ENCODE measurements around the gene NPRL2.

Gene NPRL2

DNA sequence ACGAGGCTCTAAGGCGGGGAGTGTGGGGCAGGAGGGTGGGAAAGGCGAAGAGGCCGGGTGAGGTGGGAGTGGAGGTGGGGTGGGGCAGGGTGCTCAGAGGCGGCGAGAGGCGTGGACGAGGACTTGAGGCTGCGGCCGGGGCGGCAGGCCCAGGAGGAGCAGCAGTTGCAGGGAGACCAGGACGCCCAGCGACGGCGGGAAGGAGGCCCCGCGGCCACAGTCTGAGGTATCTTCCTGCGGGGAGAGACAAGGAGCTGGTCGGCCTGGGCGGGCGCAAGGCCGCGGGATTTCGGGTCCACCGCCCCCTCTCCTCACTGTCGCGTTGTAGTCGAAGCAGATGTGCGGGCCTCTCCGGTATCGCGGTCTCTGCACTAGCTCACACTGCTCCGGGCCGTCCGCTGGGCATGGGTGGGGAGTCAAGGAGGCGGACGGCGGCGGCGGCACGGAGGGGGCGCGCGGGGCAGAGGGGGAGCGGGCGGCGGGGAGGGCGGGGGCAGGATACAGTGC, 14.1 kb upstream of the NPRL2 start:
- DNase-seq (ENCODE audit: extremely low read depth, insufficient read length): no peak
- peak overlapping the region; percentile 61 for H3K4me3 ChIP-seq (replicated peaks; ENCODE audit: low read depth, low read length)

GRCh38 chr3:50359760-50360110, 9.2 kb upstream of the NPRL2 start:
- no peaks in the 10 kb centered on the region for H3K27me3 ChIP-seq (replicated peaks; ENCODE audit: control insufficient read depth, insufficient read depth, low read length)
- no peak for DNase-seq (ENCODE audit: extremely low read depth, insufficient read length)
- H3K4me3 ChIP-seq (replicated peaks; ENCODE audit: low read depth, low read length): peak overlapping the region; percentile 57
- TF ChIP-seq, protein P1, sequence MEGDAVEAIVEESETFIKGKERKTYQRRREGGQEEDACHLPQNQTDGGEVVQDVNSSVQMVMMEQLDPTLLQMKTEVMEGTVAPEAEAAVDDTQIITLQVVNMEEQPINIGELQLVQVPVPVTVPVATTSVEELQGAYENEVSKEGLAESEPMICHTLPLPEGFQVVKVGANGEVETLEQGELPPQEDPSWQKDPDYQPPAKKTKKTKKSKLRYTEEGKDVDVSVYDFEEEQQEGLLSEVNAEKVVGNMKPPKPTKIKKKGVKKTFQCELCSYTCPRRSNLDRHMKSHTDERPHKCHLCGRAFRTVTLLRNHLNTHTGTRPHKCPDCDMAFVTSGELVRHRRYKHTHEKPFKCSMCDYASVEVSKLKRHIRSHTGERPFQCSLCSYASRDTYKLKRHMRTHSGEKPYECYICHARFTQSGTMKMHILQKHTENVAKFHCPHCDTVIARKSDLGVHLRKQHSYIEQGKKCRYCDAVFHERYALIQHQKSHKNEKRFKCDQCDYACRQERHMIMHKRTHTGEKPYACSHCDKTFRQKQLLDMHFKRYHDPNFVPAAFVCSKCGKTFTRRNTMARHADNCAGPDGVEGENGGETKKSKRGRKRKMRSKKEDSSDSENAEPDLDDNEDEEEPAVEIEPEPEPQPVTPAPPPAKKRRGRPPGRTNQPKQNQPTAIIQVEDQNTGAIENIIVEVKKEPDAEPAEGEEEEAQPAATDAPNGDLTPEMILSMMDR (IDR thresholded peaks at IDR 0.05; ENCODE audit: insufficient read depth, low read length, poor library complexity, severe bottlenecking): no peak
- peaks cover 14% of the 10 kb centered on the region for H3K36me3 ChIP-seq (ENCODE audit: control insufficient read depth, insufficient read depth, low read length)

More for the DNA sequence above, 14.1 kb upstream of the NPRL2 start:
- TF ChIP-seq, protein P1 (IDR thresholded peaks at IDR 0.05; ENCODE audit: insufficient read depth, low read length, poor library complexity, severe bottlenecking): no peak
- Histone ChIP-seq H3K27me3 (replicated peaks; ENCODE audit: control insufficient read depth, insufficient read depth, low read length) (peaks cover 2% of the 10 kb centered on the region), H3K36me3 (ENCODE audit: control insufficient read depth, insufficient read depth, low read length) (no peaks in the 10 kb centered on the region)

DNA sequence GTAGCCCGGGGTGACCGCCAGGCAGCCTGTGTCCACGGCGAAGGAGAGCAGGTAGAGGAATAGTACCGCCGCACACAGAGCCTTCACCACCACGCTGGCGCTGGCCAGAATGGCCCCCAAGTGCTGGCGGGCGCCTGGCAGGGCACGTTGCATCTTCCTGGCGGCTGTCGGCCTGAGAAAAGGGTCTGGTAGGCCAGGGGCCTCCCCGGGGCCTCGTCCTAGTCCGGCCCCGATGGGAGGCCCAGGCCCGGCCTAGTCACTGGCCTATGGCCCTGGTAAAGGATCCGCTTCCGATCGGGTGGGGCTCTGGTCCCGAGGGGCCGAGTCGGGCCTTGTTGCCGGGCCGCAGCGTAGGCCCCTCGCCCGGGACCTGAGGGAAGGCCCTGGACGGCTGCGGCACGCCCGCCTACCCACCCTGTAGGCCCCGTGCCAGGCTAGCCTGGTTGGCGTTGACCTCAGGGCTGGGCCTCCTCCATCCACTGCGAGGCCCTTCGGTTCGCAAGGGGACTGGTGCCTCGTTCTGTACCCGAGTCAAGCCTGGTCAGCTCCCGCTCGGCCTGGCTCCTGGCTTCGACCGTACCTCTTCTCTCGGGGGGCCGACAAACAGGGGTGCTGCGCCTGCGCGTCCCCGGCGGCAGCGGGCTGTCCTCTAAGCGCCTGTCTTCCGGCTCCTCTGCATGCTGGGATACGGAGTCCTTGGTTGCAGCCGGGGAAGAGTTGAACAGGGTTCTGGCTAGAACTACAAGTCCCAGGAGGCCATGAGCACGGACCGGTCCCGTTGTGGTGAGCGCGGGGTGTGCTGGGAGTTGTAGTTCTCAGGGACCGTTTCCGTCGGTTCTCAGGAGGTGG, 8.6 kb upstream of the NPRL2 start, which contains the start of gene TMEM115:
Gene TMEM115, minus strand, starts transcription at position 611 of the 849 bp plus-strand sequence. Its CDS starts 458 bp downstream, at position 153.
- Histone ChIP-seq H3K27me3 (replicated peaks; ENCODE audit: control insufficient read depth, insufficient read depth, low read length) (no peaks in the 10 kb centered on the region), H3K36me3 (ENCODE audit: control insufficient read depth, insufficient read depth, low read length) (peaks cover 20% of the 10 kb centered on the region), H3K4me3 (replicated peaks; ENCODE audit: low read depth, low read length) (peak within 1 kb of the TSS; percentile 82)
- DNase-seq (ENCODE audit: extremely low read depth, insufficient read length): peak; percentile 94
- TF ChIP-seq, protein P1 (IDR thresholded peaks at IDR 0.05; ENCODE audit: insufficient read depth, low read length, poor library complexity, severe bottlenecking): no peak

GRCh38 chr3:50358355-50358910, 7.9 kb upstream of the NPRL2 start:
- Histone ChIP-seq H3K36me3 (ENCODE audit: control insufficient read depth, insufficient read depth, low read length) (peaks cover 25% of the 10 kb centered on the region), H3K27me3 (replicated peaks; ENCODE audit: control insufficient read depth, insufficient read depth, low read length) (no peaks in the 10 kb centered on the region), H3K4me3 (replicated peaks; ENCODE audit: low read depth, low read length) (peak overlapping the region; percentile 82)
- DNase-seq (ENCODE audit: extremely low read depth, insufficient read length): no peak
- TF ChIP-seq, protein P1 (IDR thresholded peaks at IDR 0.05; ENCODE audit: insufficient read depth, low read length, poor library complexity, severe bottlenecking): no peak

DNA sequence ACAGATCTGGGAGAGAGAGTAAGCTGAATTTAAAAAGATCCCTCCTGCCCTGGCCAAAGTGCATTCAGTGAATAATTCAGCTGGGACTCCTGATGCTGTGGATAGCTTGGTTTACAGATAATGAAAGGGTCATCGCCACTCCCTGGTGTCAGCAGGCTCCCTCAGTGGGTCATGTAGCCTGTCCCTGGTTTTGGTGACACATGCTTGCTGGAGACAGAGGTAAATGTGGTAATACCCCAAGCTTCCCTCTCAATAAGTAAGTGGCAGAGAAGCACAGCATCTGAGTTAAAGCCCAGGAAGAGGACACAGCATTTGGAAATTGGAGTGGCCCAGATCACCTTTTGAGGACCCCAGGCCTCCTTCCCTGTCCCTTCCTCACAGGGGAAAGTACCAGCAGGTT, 6.9 kb upstream of the NPRL2 start:
- TF ChIP-seq, protein P1 (IDR thresholded peaks at IDR 0.05; ENCODE audit: insufficient read depth, low read length, poor library complexity, severe bottlenecking): no peak
- Histone ChIP-seq H3K4me3 (replicated peaks; ENCODE audit: low read depth, low read length) (peak overlapping the region; percentile 82), H3K27me3 (replicated peaks; ENCODE audit: control insufficient read depth, insufficient read depth, low read length) (no peaks in the 10 kb centered on the region), H3K36me3 (ENCODE audit: control insufficient read depth, insufficient read depth, low read length) (peaks cover 29% of the 10 kb centered on the region)
- no peak for DNase-seq (ENCODE audit: extremely low read depth, insufficient read length)

Measured in GM06990 (cell line).